SK-N-SH (cell line): ENCODE results near the gene TMEM41A.

ENCODE experiments used
- CTCF ChIP-seq: fragments of 200-600 bp; sonication (generic); IDR thresholded peaks from 2 replicates; pipeline ENCODE4 v1.6.1; 2017; ENCODE audit warnings: antibody characterized with exemption, mild to moderate bottlenecking, moderate library complexity
- EZH2phosphoT487 ChIP-seq: fragments of 200-600 bp; sonication (generic); IDR thresholded peaks from 2 replicates; pipeline ENCODE4 v1.6.1; 2017; ENCODE audit warnings: low read depth, mixed run types, mild to moderate bottlenecking, antibody characterized with exemption, moderate library complexity, borderline replicate concordance
- GABPA ChIP-seq: IDR thresholded peaks from 2 replicates; pipeline ENCODE4 v1.4.0; 2012; ENCODE audit warnings: low read depth, mild to moderate bottlenecking
- SMC3 ChIP-seq: IDR thresholded peaks from 2 replicates; pipeline ENCODE4 v1.6.1; 2012; ENCODE audit warnings: low read depth, low read length, improper control_type of control experiment
- TAF1 ChIP-seq: IDR thresholded peaks from 2 replicates; pipeline ENCODE4 v1.6.1; 2012; ENCODE audit warnings: low read depth, mild to moderate bottlenecking, low read length, moderate library complexity, borderline replicate concordance

GRCh38 chr3:185498503-185499396, at the start of gene TMEM41A:
- TF ChIP-seq CTCF: no peak
- peak; percentile 75 for TF ChIP-seq GABPA
- peak; percentile 97 for TF ChIP-seq TAF1
- TF ChIP-seq SMC3: 0 out of 2 replicates have a peak, but pooled peaks have one; percentile 20
- no peak for TF ChIP-seq EZH2phosphoT487
